ENCODE data around the gene SMIM8. TPM values are rescaled to one million over a fixed set of nuclear protein-coding genes. Genes with fewer than 3 reads are reported as not detected.

Gene SMIM8, protein sequence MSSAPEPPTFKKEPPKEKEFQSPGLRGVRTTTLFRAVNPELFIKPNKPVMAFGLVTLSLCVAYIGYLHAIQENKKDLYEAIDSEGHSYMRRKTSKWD
- total RNA-seq = 2.9 TPM

DNA sequence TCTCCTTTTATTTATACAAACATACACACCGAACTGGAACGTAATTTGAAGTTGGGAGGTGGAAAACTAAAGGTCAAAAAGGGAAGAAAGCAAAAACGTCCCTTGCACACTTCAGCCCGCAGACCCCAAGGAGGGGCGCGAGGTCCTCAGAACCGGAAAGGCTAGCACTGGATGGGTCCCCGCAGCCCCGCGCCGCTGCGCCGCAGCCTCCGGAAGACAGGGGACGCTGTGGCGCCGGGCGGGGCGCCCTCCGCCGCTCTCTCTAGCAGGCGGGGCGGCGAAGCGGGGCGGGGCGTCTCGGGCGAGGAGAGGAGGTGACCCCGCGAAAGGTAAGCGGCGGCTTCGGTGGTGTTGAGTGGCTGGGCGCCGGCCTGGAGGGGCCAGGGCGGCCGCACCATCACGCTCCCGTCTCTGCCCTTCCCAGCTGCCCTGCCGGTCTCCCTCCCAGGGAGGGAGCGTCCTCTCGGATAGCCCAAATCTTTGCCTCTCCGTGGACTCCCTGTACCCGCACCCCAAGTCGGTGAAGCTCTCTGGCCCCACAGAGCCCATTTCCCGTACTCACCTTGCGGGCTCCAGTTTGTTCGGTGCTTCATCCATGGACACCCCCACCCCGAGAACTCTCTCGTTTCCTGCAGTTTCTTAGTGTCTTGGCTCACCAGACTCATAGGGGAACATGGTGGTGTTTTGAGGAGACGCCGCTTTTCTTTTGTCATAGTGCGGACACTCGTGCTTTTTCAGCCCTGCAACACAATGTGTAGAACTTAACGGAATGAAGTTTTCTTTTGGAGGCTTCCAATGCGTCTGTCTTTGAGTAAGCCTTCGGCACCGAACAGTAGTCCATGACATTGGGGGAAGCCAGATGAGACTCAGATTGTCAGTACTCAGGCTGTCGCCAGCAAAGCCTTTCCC lies at the start of gene SMIM8:
Gene SMIM8, plus strand, starts transcription at position 285 of the 909 bp plus-strand sequence. CDS start 14,444 bp downstream, outside the sequence.
- no peaks in the 10 kb centered on the region for H3K27me3 ChIP-seq
- peak within 1 kb of the TSS; percentile 49 to 57 for H3K27ac ChIP-seq
- H3K4me1 ChIP-seq = no peaks in the 10 kb centered on the region
- H3K36me3 ChIP-seq = no peaks in the 10 kb centered on the region
- TF ChIP-seq, protein P1, sequence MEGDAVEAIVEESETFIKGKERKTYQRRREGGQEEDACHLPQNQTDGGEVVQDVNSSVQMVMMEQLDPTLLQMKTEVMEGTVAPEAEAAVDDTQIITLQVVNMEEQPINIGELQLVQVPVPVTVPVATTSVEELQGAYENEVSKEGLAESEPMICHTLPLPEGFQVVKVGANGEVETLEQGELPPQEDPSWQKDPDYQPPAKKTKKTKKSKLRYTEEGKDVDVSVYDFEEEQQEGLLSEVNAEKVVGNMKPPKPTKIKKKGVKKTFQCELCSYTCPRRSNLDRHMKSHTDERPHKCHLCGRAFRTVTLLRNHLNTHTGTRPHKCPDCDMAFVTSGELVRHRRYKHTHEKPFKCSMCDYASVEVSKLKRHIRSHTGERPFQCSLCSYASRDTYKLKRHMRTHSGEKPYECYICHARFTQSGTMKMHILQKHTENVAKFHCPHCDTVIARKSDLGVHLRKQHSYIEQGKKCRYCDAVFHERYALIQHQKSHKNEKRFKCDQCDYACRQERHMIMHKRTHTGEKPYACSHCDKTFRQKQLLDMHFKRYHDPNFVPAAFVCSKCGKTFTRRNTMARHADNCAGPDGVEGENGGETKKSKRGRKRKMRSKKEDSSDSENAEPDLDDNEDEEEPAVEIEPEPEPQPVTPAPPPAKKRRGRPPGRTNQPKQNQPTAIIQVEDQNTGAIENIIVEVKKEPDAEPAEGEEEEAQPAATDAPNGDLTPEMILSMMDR (IDR thresholded peaks at IDR 0.05) = peak; percentile 92 to 99 (median 99)
- H3K4me3 ChIP-seq = peak within 1 kb of the TSS; percentile 78 to 99
- intact Hi-C loops (cut with DNase I) = loop anchor here (1.0 to 5.0 kb wide), 4 partner anchors 86 to 185 kb away; partner anchors contain the start of gene SLC35A1
- peak; percentile 29 to 88 for DNase-seq (ENCODE audit: low spot score in 2 of 2)
- H3K9me3 ChIP-seq = no peaks in the 10 kb centered on the region

DNA sequence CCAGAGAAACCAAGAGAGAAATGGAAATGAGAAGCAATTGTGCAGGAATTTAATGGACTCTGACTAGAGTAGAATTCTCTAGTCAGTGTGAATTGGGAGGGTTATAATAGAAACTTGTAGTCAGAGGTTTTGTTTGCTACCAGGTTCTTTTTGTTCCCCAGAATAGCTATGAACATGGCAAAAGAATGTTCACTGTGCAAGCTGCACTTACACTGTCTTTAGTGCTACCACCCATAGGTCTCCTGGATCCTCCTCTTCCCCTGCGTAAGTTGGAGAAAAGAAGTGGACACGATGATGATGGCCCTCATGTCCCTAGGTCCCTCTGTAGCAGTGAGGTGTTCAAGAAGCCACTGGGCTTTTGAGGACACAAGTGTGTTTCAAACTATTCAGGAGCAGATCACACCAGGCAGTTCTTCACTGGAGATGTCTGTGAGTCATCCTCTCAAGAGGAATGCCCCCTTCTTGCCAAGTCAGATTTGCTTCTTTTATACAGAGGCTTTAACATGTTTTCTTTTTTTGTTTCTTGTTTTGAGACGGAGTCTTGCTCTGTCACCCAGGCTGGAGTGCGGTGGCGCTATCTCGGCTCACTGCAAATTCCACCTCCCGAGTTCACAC lies 47.6 kb upstream of the SMIM8 start:
- H3K4me3 ChIP-seq = no peak overlapping the region
- DNase-seq (ENCODE audit: low spot score in 2 of 2) = no peak
- no peak overlapping the region for H3K27ac ChIP-seq
- intact Hi-C loops (cut with DNase I) = no loop called here
- TF ChIP-seq, protein P1 (IDR thresholded peaks at IDR 0.05) = no peak
- H3K9me3 ChIP-seq = no peaks in the 10 kb centered on the region
- no peaks in the 10 kb centered on the region for H3K36me3 ChIP-seq
- H3K4me1 ChIP-seq = no peaks in the 10 kb centered on the region
- H3K27me3 ChIP-seq = no peaks in the 10 kb centered on the region

DNA sequence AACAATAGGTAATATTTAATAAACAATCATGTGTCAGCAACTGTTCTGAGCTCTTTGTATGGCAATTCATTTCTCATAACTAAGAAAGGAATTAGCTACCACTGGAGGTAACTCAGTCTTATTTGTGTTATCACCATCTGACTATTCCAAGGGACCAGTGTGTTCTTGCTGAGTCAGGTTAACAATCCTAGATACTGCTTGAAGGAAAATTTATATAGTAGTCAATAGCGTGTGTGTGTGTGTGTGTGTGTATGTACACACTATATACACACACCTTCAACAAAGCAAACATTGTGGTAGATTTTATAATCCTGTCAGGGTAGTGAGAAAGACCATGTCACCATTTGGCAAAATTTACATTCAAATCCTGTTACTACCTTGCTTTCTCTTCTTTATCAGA lies 45.8 kb upstream of the SMIM8 start:
- no peaks in the 10 kb centered on the region for H3K9me3 ChIP-seq
- no peak overlapping the region for H3K4me3 ChIP-seq
- H3K27ac ChIP-seq = no peak overlapping the region
- no peaks in the 10 kb centered on the region for H3K36me3 ChIP-seq
- no peaks in the 10 kb centered on the region for H3K27me3 ChIP-seq
- no peak for DNase-seq (ENCODE audit: low spot score in 2 of 2)
- intact Hi-C loops (cut with DNase I) = no loop called here
- no peaks in the 10 kb centered on the region for H3K4me1 ChIP-seq
- TF ChIP-seq, protein P1 (IDR thresholded peaks at IDR 0.05) = no peak

DNA sequence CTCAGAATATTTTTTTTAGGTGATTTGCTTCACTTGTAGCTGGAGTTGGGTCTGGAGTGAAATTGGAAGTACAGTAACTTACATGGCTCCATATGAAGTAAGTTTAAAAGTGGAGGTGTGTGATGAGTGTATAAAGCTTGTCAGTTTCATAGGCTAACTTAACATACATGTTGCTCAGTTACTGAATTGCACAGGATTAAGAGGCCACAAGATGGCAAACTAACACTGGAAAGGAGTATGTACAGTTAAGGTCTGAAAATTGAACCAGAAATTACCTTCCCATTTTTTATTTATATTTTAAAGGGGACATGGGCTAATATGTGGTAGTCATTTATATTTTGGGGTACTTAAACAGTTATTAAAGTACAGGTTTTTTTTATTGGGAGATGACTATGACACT lies 45.3 kb upstream of the SMIM8 start:
- intact Hi-C loops (cut with DNase I) = no loop called here
- no peaks in the 10 kb centered on the region for H3K27me3 ChIP-seq
- no peaks in the 10 kb centered on the region for H3K4me1 ChIP-seq
- no peaks in the 10 kb centered on the region for H3K36me3 ChIP-seq
- H3K9me3 ChIP-seq = no peaks in the 10 kb centered on the region
- no peak for DNase-seq (ENCODE audit: low spot score in 2 of 2)
- no peak overlapping the region for H3K4me3 ChIP-seq
- no peak overlapping the region for H3K27ac ChIP-seq
- TF ChIP-seq, protein P1 (IDR thresholded peaks at IDR 0.05) = no peak

DNA sequence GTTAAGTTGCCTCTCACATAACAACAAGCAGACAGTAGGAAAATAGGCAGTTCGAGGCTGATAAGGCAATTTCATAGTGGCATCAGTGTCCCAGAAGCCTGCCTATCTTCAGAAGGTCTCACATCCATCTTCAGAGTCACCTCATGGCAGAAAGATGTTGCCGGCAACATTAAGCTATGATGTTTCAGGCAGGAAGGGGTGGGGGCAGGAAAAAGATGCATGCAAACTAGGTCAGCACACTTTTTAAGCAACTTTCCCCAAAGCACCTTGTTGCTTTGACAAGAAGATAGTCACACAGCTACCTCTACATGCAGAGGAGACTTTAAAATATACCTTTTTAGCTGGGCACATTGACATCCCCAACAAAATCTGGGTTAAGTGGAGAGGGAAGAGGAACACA lies 43.2 kb upstream of the SMIM8 start:
- H3K27me3 ChIP-seq = no peaks in the 10 kb centered on the region
- H3K4me1 ChIP-seq = no peaks in the 10 kb centered on the region
- TF ChIP-seq, protein P1 (IDR thresholded peaks at IDR 0.05) = no peak
- H3K4me3 ChIP-seq = no peak overlapping the region
- no peak for DNase-seq (ENCODE audit: low spot score in 2 of 2)
- H3K27ac ChIP-seq = no peak overlapping the region
- H3K9me3 ChIP-seq = no peaks in the 10 kb centered on the region
- intact Hi-C loops (cut with DNase I) = no loop called here
- H3K36me3 ChIP-seq = no peaks in the 10 kb centered on the region

Measured in ascending aorta (tissue), 2 donors.